Neural crest cell (in vitro differentiated cells): ENCODE data around the gene FSCN2. TPM values are rescaled to one million over a fixed set of nuclear protein-coding genes. Genes with fewer than 3 reads are reported as not detected.
"Not testable (repeated sequence)": the region's sequence is repeated elsewhere in the genome, so short reads cannot be mapped to it uniquely, and the experiment has no call there.

ENCODE experiments used
- DNase-seq: peaks from one replicate; pipeline ENCODE4 v3.0.0; 2021; ENCODE audit warnings: low read depth, mixed read lengths, low spot score
- H3K27ac Mint-ChIP-seq: one replicate; pipeline ENCODE4 v1.8.0; 2021; ENCODE audit warnings: mild to moderate bottlenecking, mixed read lengths; ENCODE audit not compliant: unreplicated experiment
- H3K27me3 Mint-ChIP-seq: 2 replicates; pipeline ENCODE4 v1.8.0; 2021; ENCODE audit warnings: low read depth, mild to moderate bottlenecking, mixed read lengths
- H3K36me3 Mint-ChIP-seq: 2 replicates; pipeline ENCODE4 v1.8.0; 2021; ENCODE audit warnings: low read depth, mild to moderate bottlenecking, mixed read lengths
- H3K4me1 Mint-ChIP-seq: 2 replicates; pipeline ENCODE4 v1.8.0; 2021; ENCODE audit warnings: mixed read lengths
- H3K4me3 Mint-ChIP-seq: one replicate; pipeline ENCODE4 v1.8.0; 2021; ENCODE audit warnings: mild to moderate bottlenecking, mixed read lengths
- H3K9me3 Mint-ChIP-seq: 2 replicates; pipeline ENCODE4 v1.8.0; 2021; ENCODE audit warnings: mixed read lengths
- CTCF ChIP-seq: fragments of 200-600 bp; sonication (generic); conservative IDR thresholded peaks from 2 replicates; pipeline ENCODE4 v1.5.0; 2021; ENCODE audit warnings: antibody characterized with exemption, mild to moderate bottlenecking
- total RNA-seq: library from RNA; stranded (reverse); gene quantifications from 2 replicates; pipeline ENCODE4 v1.2.1, GENCODE V29; 2021

Gene FSCN2
- total RNA-seq, 1 donor from 2014 or later: 0.56 TPM

GRCh38 chr17:81580481-81580880, 52.3 kb downstream of the FSCN2 start:
- Mint-ChIP-seq H3K36me3 (peaks cover 10% of the 10 kb centered on the region), H3K27ac (peak overlapping the region; percentile 67), H3K27me3 (no peaks in the 10 kb centered on the region), H3K4me1 (peaks cover 10% of the 10 kb centered on the region), H3K9me3 (no peaks in the 10 kb centered on the region), H3K4me3 (no peak overlapping the region)
- TF ChIP-seq CTCF: no peak
- DNase-seq: no peak

- Mint-ChIP-seq H3K27ac (no peak overlapping the region), H3K4me1 (peaks cover 6% of the 10 kb centered on the region), H3K4me3 (no peak overlapping the region), H3K36me3 (peaks cover 13% of the 10 kb centered on the region), H3K9me3 (no peaks in the 10 kb centered on the region), H3K27me3 (no peaks in the 10 kb centered on the region)
- DNase-seq: no peak
- no peak for TF ChIP-seq CTCF
These were observed 53.6 kb downstream of the FSCN2 start for GRCh38 chr17:81581758-81582157.

- Mint-ChIP-seq H3K4me1 (peaks cover 2% of the 10 kb centered on the region), H3K27ac (no peak overlapping the region), H3K27me3 (no peaks in the 10 kb centered on the region), H3K4me3 (no peak overlapping the region), H3K36me3 (peaks cover 14% of the 10 kb centered on the region), H3K9me3 (no peaks in the 10 kb centered on the region)
- DNase-seq: no peak
- no peak for TF ChIP-seq CTCF
These were observed 54.2 kb downstream of the FSCN2 start for GRCh38 chr17:81582341-81582740.

GRCh38 chr17:81582749-81583148, 54.6 kb downstream of the FSCN2 start:
- Mint-ChIP-seq H3K36me3 (peaks cover 14% of the 10 kb centered on the region), H3K27me3 (no peaks in the 10 kb centered on the region), H3K27ac (no peak overlapping the region), H3K9me3 (no peaks in the 10 kb centered on the region), H3K4me3 (no peak overlapping the region), H3K4me1 (no peaks in the 10 kb centered on the region)
- no peak for DNase-seq
- TF ChIP-seq CTCF: no peak

GRCh38 chr17:81583589-81584342, 55.6 kb downstream of the FSCN2 start:
- TF ChIP-seq CTCF: no peak
- Mint-ChIP-seq H3K9me3 (no peaks in the 10 kb centered on the region), H3K27me3 (no peaks in the 10 kb centered on the region), H3K4me3 (no peak overlapping the region), H3K36me3 (peaks cover 20% of the 10 kb centered on the region), H3K27ac (no peak overlapping the region), H3K4me1 (no peaks in the 10 kb centered on the region)
- DNase-seq: no peak

GRCh38 chr17:81584771-81585170, 56.6 kb downstream of the FSCN2 start:
- H3K4me1 Mint-ChIP-seq, DNase-seq, H3K9me3 Mint-ChIP-seq, H3K27ac Mint-ChIP-seq, H3K27me3 Mint-ChIP-seq, H3K4me3 Mint-ChIP-seq: not testable (repeated sequence)
- peaks cover 18% of the 10 kb centered on the region for H3K36me3 Mint-ChIP-seq
